ENCODE results near the gene NEDD4L. TPM values are rescaled to one million over a fixed set of nuclear protein-coding genes. Genes with fewer than 3 reads are reported as not detected.

NEDD4L gene
- polyA plus RNA-seq, 1 of the 3 experiments (the other 2 are of a cell fraction): 13.2 TPM

DNA sequence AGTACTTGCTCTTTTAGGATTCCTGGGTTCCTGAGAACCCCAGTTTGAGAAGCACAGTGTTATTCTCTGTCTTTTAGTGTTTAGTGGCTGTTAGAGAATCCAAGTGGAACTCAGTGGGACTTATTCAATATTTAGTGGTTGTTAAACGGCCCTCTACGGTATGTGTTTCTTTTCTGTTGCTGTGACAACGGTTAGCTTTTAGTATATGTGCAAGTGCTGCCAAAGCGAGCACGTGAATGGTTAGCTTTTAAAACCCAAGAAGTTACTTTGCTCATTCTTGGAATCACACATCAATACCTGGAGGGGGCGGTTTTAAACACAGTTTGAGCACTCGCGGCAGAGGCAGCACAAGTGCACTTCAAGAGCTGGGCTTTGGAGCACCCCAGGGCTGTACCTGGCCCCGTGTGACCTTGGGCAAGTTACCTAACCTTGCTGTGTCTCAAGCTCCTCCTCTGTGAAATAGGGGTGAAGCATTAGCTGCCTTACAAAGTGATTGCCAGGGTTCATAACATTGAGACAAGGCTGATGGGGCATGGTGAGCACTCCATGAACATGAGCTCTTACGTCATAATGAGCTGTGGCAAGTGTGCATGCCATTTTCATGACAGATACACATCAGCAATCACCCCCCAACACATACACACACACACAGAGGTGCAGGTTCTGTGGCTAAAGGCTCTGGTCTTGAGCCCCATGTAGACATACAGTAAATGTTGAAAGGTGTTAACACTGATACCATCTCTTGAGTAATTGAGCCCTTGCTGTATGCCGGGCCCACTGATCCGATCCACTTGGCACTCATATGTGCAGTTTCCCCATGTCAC, 350.8 kb downstream of the NEDD4L start:
- Histone ChIP-seq H2AFZ (ENCODE audit: low read depth) (no peak overlapping the region), H3K36me3 (replicated peaks in 1 of 2; ENCODE audit: control insufficient read depth in 1 of 2, insufficient read depth in 2 of 2, low read length in 1 of 2) (peaks cover 0 to 2% of the 10 kb centered on the region in 2 experiments), H3K9me2 (no peaks in the 10 kb centered on the region), H4K20me1 (ENCODE audit: insufficient read depth) (no peaks in the 10 kb centered on the region), H3K79me2 (ENCODE audit: insufficient read depth) (no peaks in the 10 kb centered on the region), H3K9ac (no peak overlapping the region), H3K9me3 (no peaks in the 10 kb centered on the region), H3F3A (replicated peaks; ENCODE audit: insufficient read depth) (no peaks in the 10 kb centered on the region), H3K27me3 (ENCODE audit: insufficient read depth) (no peaks in the 10 kb centered on the region), H3K4me2 (no peak overlapping the region), H3K4me1 (ENCODE audit: control insufficient read depth in 1 of 2, insufficient read depth in 2 of 2, low read depth in 1 of 2, low read length in 1 of 2) (peaks cover 0 to 23% of the 10 kb centered on the region in 2 experiments; a peak in 1 of 4 replicates), H3K27ac (ENCODE audit: low read depth in 2 of 2, low read length in 1 of 2) (no peak overlapping the region), H3K4me3 (ENCODE audit: low read depth in 2 of 2, low read length in 1 of 2) (no peak overlapping the region)
- WGBS (ENCODE audit: low lambda C conversion rate): 95% methylated on average over 12 of the region's 12 CpGs
- TF ChIP-seq, protein P1, sequence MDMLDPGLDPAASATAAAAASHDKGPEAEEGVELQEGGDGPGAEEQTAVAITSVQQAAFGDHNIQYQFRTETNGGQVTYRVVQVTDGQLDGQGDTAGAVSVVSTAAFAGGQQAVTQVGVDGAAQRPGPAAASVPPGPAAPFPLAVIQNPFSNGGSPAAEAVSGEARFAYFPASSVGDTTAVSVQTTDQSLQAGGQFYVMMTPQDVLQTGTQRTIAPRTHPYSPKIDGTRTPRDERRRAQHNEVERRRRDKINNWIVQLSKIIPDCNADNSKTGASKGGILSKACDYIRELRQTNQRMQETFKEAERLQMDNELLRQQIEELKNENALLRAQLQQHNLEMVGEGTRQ (IDR thresholded peaks at IDR 0.05; ENCODE audit: borderline replicate concordance, low read depth, low read length): no peak
- no peak for TF ChIP-seq ELF1 (IDR thresholded peaks at IDR 0.05)
- TF ChIP-seq FOXJ3 (CRISPR knock-in tag; IDR thresholded peaks at IDR 0.05): no peak
- POLR2A ChIA-PET: no interaction called here
- DNase-seq: no peak
- CTCF ChIA-PET: no interaction called here

- H4K20me1 ChIP-seq (ENCODE audit: insufficient read depth): no peaks in the 10 kb centered on the region
- DNase-seq: no peak
- H3K79me2 ChIP-seq (ENCODE audit: insufficient read depth): no peaks in the 10 kb centered on the region
- H2AFZ ChIP-seq (ENCODE audit: low read depth): no peak overlapping the region
- 92% methylated on average over 10 of the region's 10 CpGs for WGBS (ENCODE audit: low lambda C conversion rate)
- H3K27ac ChIP-seq (ENCODE audit: low read depth in 2 of 2, low read length in 1 of 2): no peak overlapping the region
- peaks cover 0 to 16% of the 10 kb centered on the region in 2 experiments; a peak in 1 of 4 replicates for H3K4me1 ChIP-seq (ENCODE audit: control insufficient read depth in 1 of 2, insufficient read depth in 2 of 2, low read depth in 1 of 2, low read length in 1 of 2)
- ChIA-PET POLR2A (no interaction called here), CTCF (no interaction called here)
- H3K9me2 ChIP-seq: no peaks in the 10 kb centered on the region
- H3F3A ChIP-seq (replicated peaks; ENCODE audit: insufficient read depth): no peaks in the 10 kb centered on the region
- H3K9me3 ChIP-seq: no peaks in the 10 kb centered on the region
- no peak overlapping the region for H3K4me2 ChIP-seq
- no peak overlapping the region for H3K9ac ChIP-seq
- no peaks in the 10 kb centered on the region for H3K36me3 ChIP-seq (replicated peaks in 1 of 2; ENCODE audit: control insufficient read depth in 1 of 2, insufficient read depth in 2 of 2, low read length in 1 of 2)
- no peaks in the 10 kb centered on the region for H3K27me3 ChIP-seq (ENCODE audit: insufficient read depth)
- H3K4me3 ChIP-seq (ENCODE audit: low read depth in 2 of 2, low read length in 1 of 2): no peak overlapping the region
- TF ChIP-seq JUND (IDR thresholded peaks at IDR 0.05): no peak
- TF ChIP-seq EZH2phosphoT487 (IDR thresholded peaks at IDR 0.05; ENCODE audit: borderline replicate concordance, low read depth): no peak
- TF ChIP-seq MEF2A (IDR thresholded peaks at IDR 0.05; ENCODE audit: borderline replicate concordance, low read depth): no peak
- no peak for TF ChIP-seq FOXJ3 (CRISPR knock-in tag; IDR thresholded peaks at IDR 0.05)
- TF ChIP-seq SMC3 (IDR thresholded peaks at IDR 0.05; ENCODE audit: low read depth, low read length): no peak
- TF ChIP-seq GATA2 (CRISPR knock-in tag; IDR thresholded peaks at IDR 0.05): no peak
- TF ChIP-seq, protein P2, sequence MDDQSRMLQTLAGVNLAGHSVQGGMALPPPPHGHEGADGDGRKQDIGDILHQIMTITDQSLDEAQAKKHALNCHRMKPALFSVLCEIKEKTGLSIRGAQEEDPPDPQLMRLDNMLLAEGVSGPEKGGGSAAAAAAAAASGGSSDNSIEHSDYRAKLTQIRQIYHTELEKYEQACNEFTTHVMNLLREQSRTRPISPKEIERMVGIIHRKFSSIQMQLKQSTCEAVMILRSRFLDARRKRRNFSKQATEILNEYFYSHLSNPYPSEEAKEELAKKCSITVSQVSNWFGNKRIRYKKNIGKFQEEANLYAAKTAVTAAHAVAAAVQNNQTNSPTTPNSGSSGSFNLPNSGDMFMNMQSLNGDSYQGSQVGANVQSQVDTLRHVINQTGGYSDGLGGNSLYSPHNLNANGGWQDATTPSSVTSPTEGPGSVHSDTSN (IDR thresholded peaks at IDR 0.05): no peak
- no peak for TF ChIP-seq REST (IDR thresholded peaks at IDR 0.05; ENCODE audit: low read depth, low read length)
- no peak for TF ChIP-seq RFX5 (IDR thresholded peaks at IDR 0.05; ENCODE audit: low read length)
- no peak for TF ChIP-seq TEAD4 (IDR thresholded peaks at IDR 0.05; ENCODE audit: borderline replicate concordance, insufficient read depth)
- no peak for TF ChIP-seq ELF1 (IDR thresholded peaks at IDR 0.05)
- no peak for TF ChIP-seq YY1 (IDR thresholded peaks at IDR 0.05; ENCODE audit: low read depth)
- no peak for TF ChIP-seq CHD2 (IDR thresholded peaks at IDR 0.05; ENCODE audit: low read length, partially characterized antibody)
- TF ChIP-seq, protein P3, sequence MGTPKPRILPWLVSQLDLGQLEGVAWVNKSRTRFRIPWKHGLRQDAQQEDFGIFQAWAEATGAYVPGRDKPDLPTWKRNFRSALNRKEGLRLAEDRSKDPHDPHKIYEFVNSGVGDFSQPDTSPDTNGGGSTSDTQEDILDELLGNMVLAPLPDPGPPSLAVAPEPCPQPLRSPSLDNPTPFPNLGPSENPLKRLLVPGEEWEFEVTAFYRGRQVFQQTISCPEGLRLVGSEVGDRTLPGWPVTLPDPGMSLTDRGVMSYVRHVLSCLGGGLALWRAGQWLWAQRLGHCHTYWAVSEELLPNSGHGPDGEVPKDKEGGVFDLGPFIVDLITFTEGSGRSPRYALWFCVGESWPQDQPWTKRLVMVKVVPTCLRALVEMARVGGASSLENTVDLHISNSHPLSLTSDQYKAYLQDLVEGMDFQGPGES (IDR thresholded peaks at IDR 0.05; ENCODE audit: low read depth, low read length): no peak
- no peak for TF ChIP-seq RXRA (IDR thresholded peaks at IDR 0.05; ENCODE audit: borderline replicate concordance, low read depth)
- no peak for TF ChIP-seq CTCF (IDR thresholded peaks at IDR 0.05)
- no peak for TF ChIP-seq GABPA (IDR thresholded peaks at IDR 0.05; ENCODE audit: low read depth)
Observed at GRCh38 chr18:58396144-58396543, 352.1 kb downstream of the NEDD4L start.

Data from SK-N-SH (cell line).